Activated CD8-positive, alpha-beta memory T cell treated with anti-CD3 and anti-CD28 coated beads for 24 hours (primary cell): Measurements from ENCODE around the gene CLOCK.

ENCODE experiments used
- DNase-seq: peaks from one replicate; pipeline ENCODE4 v3.0.0-alpha.2; 2020

CLOCK gene

DNA sequence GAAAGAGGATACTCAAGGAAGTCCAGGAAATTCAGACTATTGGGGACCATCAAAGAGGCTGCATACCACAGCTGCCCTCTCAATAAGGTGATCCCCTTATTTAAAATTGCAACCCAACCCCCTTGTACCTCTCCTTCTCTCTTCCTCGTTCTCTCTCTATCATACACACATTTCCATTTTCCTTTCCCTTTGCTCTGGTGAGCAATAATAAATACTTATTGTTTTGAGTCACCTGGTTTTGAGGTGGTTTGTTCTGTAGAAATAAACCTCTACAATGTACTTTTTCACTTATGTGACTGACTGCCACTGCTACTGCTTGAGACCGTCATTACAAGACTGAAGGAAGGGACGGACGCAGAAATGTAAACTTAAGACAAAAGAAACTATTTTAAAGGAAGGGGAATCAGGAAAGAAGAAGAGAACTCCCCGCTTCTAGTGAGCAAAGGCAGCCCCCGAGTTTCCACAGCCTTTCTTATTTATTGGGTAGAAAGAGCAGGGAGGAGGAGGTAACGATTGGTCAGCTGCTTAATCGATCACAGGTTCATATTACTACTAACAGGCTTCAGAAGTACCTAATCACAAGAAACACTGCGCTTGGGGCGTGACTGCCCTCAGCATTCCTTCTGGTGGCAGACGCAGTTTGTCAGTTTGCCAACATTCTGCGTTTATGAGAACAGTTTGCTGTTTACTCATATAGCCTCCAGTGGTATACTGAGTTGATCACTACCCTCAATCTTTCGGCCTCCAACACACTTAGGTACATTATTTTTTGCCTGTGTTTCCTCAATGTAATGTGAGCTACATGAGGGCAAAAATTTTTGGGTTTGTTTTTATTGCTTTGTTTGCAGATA, 167.9 kb downstream of the CLOCK start:
- DNase-seq, result no peak
